Measurements from ENCODE around the gene TTI1.

GRCh38 chr20:37968841-37969401 lies 64.3 kb downstream of the TTI1 start:
- no peak for TF ChIP-seq TAF1 (IDR thresholded peaks at IDR 0.05; ENCODE audit: borderline replicate concordance, low read depth, low read length)
- no peak for TF ChIP-seq POLR2A (IDR thresholded peaks at IDR 0.05; ENCODE audit: low read depth, low read length)

Data from GM12892 (cell line).